A549 (cell line): ENCODE results near the gene PGA3.
"Not testable (repeated sequence)": the region's sequence is repeated elsewhere in the genome, so short reads cannot be mapped to it uniquely, and the experiment has no call there.

ENCODE experiments used
- CTCF ChIP-seq: fragments of >200 bp; sonication (Bioruptor Twin); formaldehyde crosslinking; IDR thresholded peaks from 3 replicates; pipeline ENCODE4 v1.5.1; 2016
- POLR2A ChIP-seq: IDR thresholded peaks from 2 replicates; pipeline ENCODE4 v1.6.1; 2012; ENCODE audit warnings: mild to moderate bottlenecking, low read length
- ZFP36 ChIP-seq: fragments of 450-650 bp; IDR thresholded peaks from 2 replicates; pipeline ENCODE4 v1.6.1; 2014; ENCODE audit warnings: borderline replicate concordance; ENCODE audit not compliant: partially characterized antibody
- ZNF302 ChIP-seq: fragments of 250-450 bp; sonication (Bioruptor Pico); IDR thresholded peaks from 2 replicates; pipeline ENCODE4 v1.9.0; 2021; ENCODE audit warnings: inconsistent platforms, mild to moderate bottlenecking, moderate library complexity

- TF ChIP-seq ZFP36; ZNF302 (CRISPR knock-in tag); CTCF; POLR2A: not testable (repeated sequence)
These were observed 4.5 kb downstream of the PGA3 start for GRCh38 chr11:61207636-61208310.
